Psoas muscle (tissue), 8 donors: ENCODE measurements around the gene ST3GAL2. TPM values are rescaled to one million over a fixed set of nuclear protein-coding genes. Genes with fewer than 3 reads are reported as not detected.
"Not testable (repeated sequence)": the region's sequence is repeated elsewhere in the genome, so short reads cannot be mapped to it uniquely, and the experiment has no call there.

ENCODE experiments used
- ATAC-seq, 4 donors: fragments of 200-7000 bp; cut with Tn5 transposase; one replicate each; pipeline ENCODE4 v1.9.1; 2020; ENCODE audit warnings: moderate library complexity in 3 of 4, mild to moderate bottlenecking in 2 of 4
- DNase-seq, 2 donors: peaks; one replicate each; pipeline ENCODE4 v3.0.0-alpha.2; 2020
- H3K27ac ChIP-seq: fragments of 200-600 bp; one replicate; pipeline ENCODE4 v1.8.0; 2022
- H3K27me3 ChIP-seq, 3 donors: fragments of 200-600 bp in 1 of 3; one replicate each; pipeline versions ENCODE4 v1.6.1 to v1.8.0; 2013 to 2022; ENCODE audit warnings: low read length in 2 of 3, mild to moderate bottlenecking in 2 of 3, moderate library complexity in 1 of 3; ENCODE audit not compliant: insufficient read depth in 3 of 3
- H3K36me3 ChIP-seq, 2 donors: fragments of 200-600 bp in 1 of 2; one replicate each; pipeline versions ENCODE4 v1.6.1 to v1.8.0; 2013 to 2022; ENCODE audit warnings: low read depth in 1 of 2, mild to moderate bottlenecking in 1 of 2, moderate library complexity in 1 of 2; ENCODE audit not compliant: insufficient read depth in 1 of 2
- H3K4me1 ChIP-seq: fragments of 200-600 bp; one replicate; pipeline ENCODE4 v1.8.0; 2022
- H3K4me3 ChIP-seq: fragments of 200-600 bp; one replicate; pipeline ENCODE4 v1.8.0; 2022; ENCODE audit warnings: mild to moderate bottlenecking
- H3K9me3 ChIP-seq: fragments of 200-600 bp; one replicate; pipeline ENCODE4 v1.8.0; 2022
- WGBS, 3 donors: extraction: QIAGEN DNeasy Blood & Tissue Kit; methylation state at CpG; one replicate each; pipeline versions ENCODE4 v1.1.6 to v1.1.7; 2013; 5-methylcytosine and 5-hydroxymethylcytosine counted together
- intact Hi-C, 2 donors: fragments of 100-400 bp; cut with DNase I; formaldehyde crosslinking; loops; one replicate each; pipeline versions ENCODE4 v1.11.0 to v1.14.2; 2022
- polyA plus RNA-seq, 3 donors: library from polyadenylated mRNA; stranded (reverse); fragments of 200-250 nt; gene quantifications; one replicate each; pipeline ENCODE4 v1.2.3, GENCODE V29; 2013
- total RNA-seq, 4 donors: library from RNA; stranded (reverse); fragmentation: NEBNext Ultra II Directional in 2 of 4; extraction: Animal tissue kit (Norgen Biotek cat#: 25700) in 2 of 4; gene quantifications; one replicate each; pipeline versions ENCODE4 v1.2.1 to v1.2.4, GENCODE V29; 2021 to 2023
- TF ChIP-seq, protein P1 (sequence below): fragments of 200-600 bp; IDR thresholded peaks from one replicate; pipeline ENCODE4 v1.8.0; 2022; ENCODE audit warnings: antibody characterized with exemption
- donor health status: healthy with polysubstance abuse.
- donor health status: DM: no; HTN: no; CAD: no; lungs with moderate emphysema.
- donor health status: Bipolar disorder and iron deficiency.
- donor health status: healthy.
- donor health status: DM: yes; HTN: yes; CAD: no.
- donor health status: DM: no; HTN: no; CAD: no.
- donor health status: DM: no; HTN: no; CAD: no.
- donor health status: DM: yes; HTN: yes; CAD: no.

ST3GAL2 gene
- total and polyA plus RNA-seq, 7 donors = 7.0 to 33.0 (median 19.8) TPM

DNA sequence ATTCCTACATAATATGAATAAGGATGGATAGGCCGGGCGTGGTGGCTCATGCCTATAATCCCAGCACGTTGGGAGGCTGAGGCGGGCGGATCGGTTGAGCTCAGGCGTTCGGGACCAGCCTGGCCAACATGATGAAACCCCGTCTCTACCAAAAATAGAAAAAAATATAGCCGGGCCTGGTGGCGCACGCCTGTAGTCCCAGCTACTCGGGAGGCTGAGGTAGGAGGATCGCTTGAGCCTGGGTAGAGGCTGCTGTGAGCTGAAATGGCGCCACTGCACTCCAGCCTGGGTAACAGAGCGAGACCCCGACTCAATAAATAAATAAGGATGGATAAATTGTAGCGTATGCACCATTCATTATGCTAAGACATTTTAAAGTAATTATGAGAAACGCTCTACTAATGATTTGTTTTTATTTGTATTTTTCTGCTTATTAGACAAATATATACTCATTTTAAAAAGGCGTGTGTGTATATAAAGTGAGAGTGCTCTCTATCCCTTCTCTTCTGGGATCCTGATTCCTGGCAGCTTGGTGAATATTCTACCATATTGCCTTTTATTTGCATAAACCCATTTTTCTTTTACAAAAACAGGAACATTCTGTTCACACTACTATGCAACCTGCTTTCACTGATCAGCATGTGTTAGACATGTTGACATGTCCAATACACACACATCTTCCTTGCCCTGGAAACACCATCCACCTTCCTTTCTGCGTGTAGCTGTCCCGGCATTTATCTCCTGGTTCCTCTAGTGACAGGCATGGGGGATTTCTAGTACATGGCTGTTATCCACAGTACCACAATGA is 65.8 kb downstream of the ST3GAL2 start:
- intact Hi-C loops = loop anchor here (5.0 to 10.0 kb wide), 2 partner anchors 99 to 282 kb away; no protein-coding TSS in a partner anchor
- TF ChIP-seq, protein P1, sequence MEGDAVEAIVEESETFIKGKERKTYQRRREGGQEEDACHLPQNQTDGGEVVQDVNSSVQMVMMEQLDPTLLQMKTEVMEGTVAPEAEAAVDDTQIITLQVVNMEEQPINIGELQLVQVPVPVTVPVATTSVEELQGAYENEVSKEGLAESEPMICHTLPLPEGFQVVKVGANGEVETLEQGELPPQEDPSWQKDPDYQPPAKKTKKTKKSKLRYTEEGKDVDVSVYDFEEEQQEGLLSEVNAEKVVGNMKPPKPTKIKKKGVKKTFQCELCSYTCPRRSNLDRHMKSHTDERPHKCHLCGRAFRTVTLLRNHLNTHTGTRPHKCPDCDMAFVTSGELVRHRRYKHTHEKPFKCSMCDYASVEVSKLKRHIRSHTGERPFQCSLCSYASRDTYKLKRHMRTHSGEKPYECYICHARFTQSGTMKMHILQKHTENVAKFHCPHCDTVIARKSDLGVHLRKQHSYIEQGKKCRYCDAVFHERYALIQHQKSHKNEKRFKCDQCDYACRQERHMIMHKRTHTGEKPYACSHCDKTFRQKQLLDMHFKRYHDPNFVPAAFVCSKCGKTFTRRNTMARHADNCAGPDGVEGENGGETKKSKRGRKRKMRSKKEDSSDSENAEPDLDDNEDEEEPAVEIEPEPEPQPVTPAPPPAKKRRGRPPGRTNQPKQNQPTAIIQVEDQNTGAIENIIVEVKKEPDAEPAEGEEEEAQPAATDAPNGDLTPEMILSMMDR = no peak
- no peaks in the 10 kb centered on the region for H3K9me3 ChIP-seq
- ATAC-seq (no peak), DNase-seq (no peak)
- WGBS, 3 donors = 90 to 96% (median 91%) methylated on average over 22 of the region's 22 CpGs
- no peaks in the 10 kb centered on the region for H3K27me3 ChIP-seq
- peaks cover 20 to 79% of the 10 kb centered on the region in 2 donors for H3K36me3 ChIP-seq
- no peak overlapping the region for H3K27ac ChIP-seq
- no peak overlapping the region for H3K4me3 ChIP-seq
- H3K4me1 ChIP-seq = peaks cover 17% of the 10 kb centered on the region

- 43 to 95% (median 76%) methylated on average over 10 of the region's 10 CpGs for WGBS, 3 donors
- Histone ChIP-seq H3K9me3 (no peaks in the 10 kb centered on the region), H3K27me3 (no peaks in the 10 kb centered on the region), H3K4me1 (peaks cover 11% of the 10 kb centered on the region), H3K27ac (no peak overlapping the region), H3K36me3 (peaks cover 20 to 95% of the 10 kb centered on the region in 2 donors), H3K4me3 (no peak overlapping the region)
- DNase-seq = no peak
- ATAC-seq = peak in 3 of 4 donors; percentile 25 to 68 (median 26)
- TF ChIP-seq, protein P1 = no peak
- intact Hi-C loops = loop anchor here (5.0 to 10.0 kb wide), 2 partner anchors 101 to 284 kb away; no protein-coding TSS in a partner anchor
Observed at GRCh38 chr16:70370924-70371323, 68.0 kb downstream of the ST3GAL2 start.

DNA sequence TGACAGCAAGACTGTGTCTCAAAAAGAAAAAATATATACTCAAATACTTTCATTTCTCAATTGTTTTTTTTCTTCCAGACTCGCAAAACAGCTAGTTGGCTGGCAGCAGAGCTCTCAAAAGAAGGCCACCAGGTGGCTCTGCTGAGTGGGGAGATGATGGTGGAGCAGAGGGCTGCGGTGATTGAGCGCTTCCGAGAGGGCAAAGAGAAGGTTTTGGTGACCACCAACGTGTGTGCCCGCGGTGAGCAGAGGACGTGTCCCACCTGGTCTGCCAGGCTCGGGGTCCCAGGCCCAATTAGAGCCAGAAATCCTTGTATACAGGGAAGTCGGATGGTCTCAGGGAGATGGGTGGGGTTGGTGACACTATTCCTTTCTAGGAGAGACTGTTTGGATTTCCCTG is 68.8 kb downstream of the ST3GAL2 start:
- H3K27ac ChIP-seq = peak overlapping the region; percentile 23
- TF ChIP-seq, protein P1 = peak; percentile 76
- H3K9me3 ChIP-seq, H3K27me3 ChIP-seq, H3K4me3 ChIP-seq, H3K4me1 ChIP-seq: not testable (repeated sequence)
- DNase-seq (peak in 1 of 2 donors; percentile 67), ATAC-seq (peak; percentile 77 to 85 (median 84))
- WGBS, 3 donors = 30 to 48% (median 41%) methylated on average over 9 to 10 of the region's 10 CpGs
- H3K36me3 ChIP-seq = peaks cover 17 to 97% of the 10 kb centered on the region in 2 donors
- intact Hi-C loops = loop anchor here (5.0 to 10.0 kb wide), 2 partner anchors 102 to 285 kb away; no protein-coding TSS in a partner anchor

- peaks cover 10 to 100% of the 10 kb centered on the region in 2 donors for H3K36me3 ChIP-seq
- no peak for ATAC-seq
- WGBS, 3 donors = 85 to 92% (median 91%) methylated on average over 5 of the region's 5 CpGs
- TF ChIP-seq, protein P1 = no peak
- H3K4me1 ChIP-seq = peaks cover 11% of the 10 kb centered on the region
- DNase-seq = no peak
- no peak overlapping the region for H3K4me3 ChIP-seq
- intact Hi-C loops = no loop called here
- no peaks in the 10 kb centered on the region for H3K27me3 ChIP-seq
- H3K27ac ChIP-seq = no peak overlapping the region
- H3K9me3 ChIP-seq = no peaks in the 10 kb centered on the region
Observed at GRCh38 chr16:70364399-70364798, 74.5 kb downstream of the ST3GAL2 start.
